ENCODE data around the gene YARS2. TPM values are rescaled to one million over a fixed set of nuclear protein-coding genes. Genes with fewer than 3 reads are reported as not detected.

The YARS2 gene
- total and polyA plus RNA-seq, 2 of the 13 experiments (the other 11 are each of a cell fraction or from before 2014, with no cell fraction given) = 17.9 to 39.6 TPM

DNA sequence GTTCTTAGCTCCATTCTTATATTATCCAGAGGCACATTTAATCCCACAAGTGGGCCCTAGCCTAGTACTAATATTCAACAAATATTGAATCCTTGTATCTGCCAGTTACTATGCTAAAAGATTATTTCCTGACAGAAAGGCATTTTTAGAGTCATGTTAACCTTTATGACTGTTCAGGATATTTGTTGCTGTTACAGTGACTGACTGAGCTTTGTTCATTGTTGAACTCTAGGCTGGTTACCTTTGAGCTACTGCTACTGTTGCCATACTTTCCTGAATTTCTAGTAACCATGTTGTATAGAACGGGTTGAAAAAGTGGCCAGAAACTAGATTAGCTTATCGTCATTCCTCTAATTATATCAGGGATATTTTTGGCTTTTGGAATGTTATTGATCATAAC, 46.8 kb downstream of the YARS2 start:
- Histone ChIP-seq H4K20me1 (ENCODE audit: insufficient read depth, low read length) (no peaks in the 10 kb centered on the region), H3K9me3 (ENCODE audit: low read length) (no peaks in the 10 kb centered on the region), H3K4me1 (ENCODE audit: insufficient read depth, low read length) (no peaks in the 10 kb centered on the region), H3K4me3 (replicated peaks in 1 of 3; ENCODE audit: insufficient read depth in 1 of 3, low read depth in 2 of 3, low read length in 3 of 3) (no peak overlapping the region), H3K9ac (ENCODE audit: insufficient read depth, low read depth, low read length) (no peak overlapping the region), H2AFZ (ENCODE audit: low read length) (no peak overlapping the region), H3K36me3 (replicated peaks in 1 of 2; ENCODE audit: control insufficient read depth in 1 of 2, insufficient read depth in 2 of 2, low read length in 2 of 2) (peaks cover 6 to 44% of the 10 kb centered on the region in 2 experiments), H3K4me2 (ENCODE audit: low read depth, low read length) (no peak overlapping the region), H3K27me3 (ENCODE audit: control insufficient read depth in 1 of 2, insufficient read depth in 2 of 2, low read length in 2 of 2) (no peaks in the 10 kb centered on the region), H3K27ac (ENCODE audit: extremely low read length, insufficient read depth, low read length) (no peak overlapping the region), H3K79me2 (ENCODE audit: insufficient read depth, low read length) (no peaks in the 10 kb centered on the region)
- ATAC-seq (no peak), DNase-seq (ENCODE audit: low spot score) (no peak), FAIRE-seq (no peak)
- POLR2A ChIA-PET = interaction anchor here (0.6 kb wide), 1 partner anchor 24 kb away, joined by 3 read pairs; no protein-coding TSS in a partner anchor
- TF ChIP-seq SSRP1 (CRISPR knock-in tag; IDR thresholded peaks at IDR 0.05) (no peak), ZNF530 (CRISPR knock-in tag; IDR thresholded peaks at IDR 0.05; ENCODE audit: low read depth) (no peak), PAWR (CRISPR knock-in tag; IDR thresholded peaks at IDR 0.05; ENCODE audit: borderline replicate concordance) (no peak), KAT8 (CRISPR knock-in tag; IDR thresholded peaks at IDR 0.05) (no peak), SMYD3 (CRISPR knock-in tag; IDR thresholded peaks at IDR 0.05) (no peak), CENPX (CRISPR knock-in tag; IDR thresholded peaks at IDR 0.05) (no peak), KDM5B (CRISPR knock-in tag; IDR thresholded peaks at IDR 0.05; ENCODE audit: borderline replicate concordance) (no peak), TRIM24 (CRISPR knock-in tag; IDR thresholded peaks at IDR 0.05) (no peak), KLF11 (CRISPR knock-in tag; IDR thresholded peaks at IDR 0.05) (no peak), ZSCAN31 (CRISPR knock-in tag; IDR thresholded peaks at IDR 0.05; ENCODE audit: low read depth) (no peak)
- TF ChIP-seq, protein P1, sequence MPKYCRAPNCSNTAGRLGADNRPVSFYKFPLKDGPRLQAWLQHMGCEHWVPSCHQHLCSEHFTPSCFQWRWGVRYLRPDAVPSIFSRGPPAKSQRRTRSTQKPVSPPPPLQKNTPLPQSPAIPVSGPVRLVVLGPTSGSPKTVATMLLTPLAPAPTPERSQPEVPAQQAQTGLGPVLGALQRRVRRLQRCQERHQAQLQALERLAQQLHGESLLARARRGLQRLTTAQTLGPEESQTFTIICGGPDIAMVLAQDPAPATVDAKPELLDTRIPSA (CRISPR knock-in tag; IDR thresholded peaks at IDR 0.05; ENCODE audit: borderline replicate concordance) = no peak
- BruUV-seq (replicated peaks) = no TSS peak
- intact Hi-C loops (cut with micrococcal nuclease; ENCODE audit: unreplicated experiment) = no loop called here
- WGBS (ENCODE audit: low lambda C conversion rate) = 95% methylated on average over 2 of the region's 2 CpGs
- CTCF ChIA-PET (ENCODE audit: low intra/inter-chr PET ratio, low total read pairs) = no interaction called here
- in situ Hi-C loops (cut with HindIII; ENCODE audit: extremely low pct_ligation_motif_present, low pct_unique_long_range_greater_than_20kb) = no loop called here

Measured in HepG2 (cell line).